Measurements from ENCODE around the gene OR5AU1.
"Not testable (repeated sequence)": the region's sequence is repeated elsewhere in the genome, so short reads cannot be mapped to it uniquely, and the experiment has no call there.

OR5AU1 gene

GRCh38 chr14:21171128-21171527 lies 15.3 kb upstream of the OR5AU1 start:
- no peak for DNase-seq (ENCODE audit: low read depth)

GRCh38 chr14:21169573-21169972 lies 13.7 kb upstream of the OR5AU1 start:
- no peak for DNase-seq (ENCODE audit: low read depth)

GRCh38 chr14:21168055-21168454 lies 12.2 kb upstream of the OR5AU1 start:
- DNase-seq (ENCODE audit: low read depth): no peak

- not testable (repeated sequence) for DNase-seq (ENCODE audit: low read depth)
Observed at GRCh38 chr14:21165670-21166069, 9.8 kb upstream of the OR5AU1 start.

DNA sequence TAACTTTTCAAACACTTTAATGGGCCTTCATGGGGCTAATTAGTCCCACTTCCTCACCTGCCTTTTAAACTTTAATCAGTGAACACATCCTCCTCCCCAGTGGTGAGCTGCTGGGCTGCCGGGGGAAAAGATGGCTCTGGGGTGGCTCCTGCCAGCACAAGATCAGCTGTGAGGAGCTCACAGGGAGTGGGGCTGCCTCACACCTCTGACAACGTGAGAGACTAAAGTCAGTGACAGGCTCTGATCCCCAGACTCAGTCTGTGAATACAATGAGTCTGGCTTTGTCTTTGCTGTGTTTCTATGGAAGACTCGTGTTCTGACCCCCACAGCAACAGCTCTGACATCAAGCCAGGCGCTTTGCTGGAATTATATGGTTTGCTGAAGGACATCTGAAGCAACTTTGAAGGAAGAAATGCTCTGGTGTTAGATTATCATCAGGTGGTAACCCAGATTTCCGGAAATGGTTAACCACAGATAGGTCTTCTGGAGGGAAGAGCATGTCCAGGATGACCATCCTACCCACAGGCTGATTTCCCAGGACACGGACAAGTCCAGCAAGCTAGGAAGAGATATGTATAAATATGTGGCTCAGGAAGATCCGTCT lies 9.2 kb upstream of the OR5AU1 start:
- DNase-seq (ENCODE audit: low read depth): not testable (repeated sequence)

DNA sequence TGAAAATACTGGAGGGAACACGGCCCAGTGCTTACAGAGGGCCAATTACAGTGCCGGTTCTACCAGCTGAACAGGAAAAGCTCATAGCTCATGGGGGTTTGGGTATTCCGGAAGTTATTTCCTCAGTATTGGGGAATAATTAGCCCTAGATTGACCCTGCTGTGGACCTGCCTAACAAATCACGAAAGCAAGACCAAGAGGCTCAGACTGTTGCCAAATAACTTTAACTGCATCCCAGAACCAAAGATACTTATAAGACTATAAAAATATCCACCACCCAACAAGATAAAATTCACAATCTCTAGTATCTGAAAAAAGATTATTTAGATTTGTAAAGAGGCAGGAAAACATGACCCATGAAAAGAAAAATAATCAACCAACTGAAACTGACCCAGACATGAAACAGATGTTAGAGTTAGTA lies 8.0 kb upstream of the OR5AU1 start:
- no peak for DNase-seq (ENCODE audit: low read depth)

DNA sequence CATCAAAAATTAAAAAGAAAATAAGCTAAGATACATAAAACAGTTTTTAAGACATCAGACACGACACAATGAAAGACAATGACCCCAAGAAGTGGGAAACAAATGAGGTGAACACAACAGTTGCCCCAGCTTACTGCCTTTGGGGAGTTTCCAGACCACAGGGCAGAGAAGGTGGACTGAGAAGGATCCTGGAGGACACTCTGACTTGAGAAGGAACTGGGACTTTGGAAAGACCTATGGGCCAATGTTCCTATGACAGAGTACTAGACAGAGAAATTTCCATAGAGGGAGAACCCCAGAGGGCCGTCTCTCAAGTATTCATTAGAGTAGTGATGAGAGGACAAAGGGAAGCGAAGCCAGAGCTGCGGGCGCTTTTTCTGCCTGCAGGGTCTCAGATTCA lies 6.2 kb upstream of the OR5AU1 start:
- DNase-seq (ENCODE audit: low read depth): no peak

- DNase-seq (ENCODE audit: low read depth): no peak
Observed at GRCh38 chr14:21160061-21160610, 4.3 kb upstream of the OR5AU1 start.

GRCh38 chr14:21158175-21158574 lies 2.3 kb upstream of the OR5AU1 start:
- not testable (repeated sequence) for DNase-seq (ENCODE audit: low read depth)

DNA sequence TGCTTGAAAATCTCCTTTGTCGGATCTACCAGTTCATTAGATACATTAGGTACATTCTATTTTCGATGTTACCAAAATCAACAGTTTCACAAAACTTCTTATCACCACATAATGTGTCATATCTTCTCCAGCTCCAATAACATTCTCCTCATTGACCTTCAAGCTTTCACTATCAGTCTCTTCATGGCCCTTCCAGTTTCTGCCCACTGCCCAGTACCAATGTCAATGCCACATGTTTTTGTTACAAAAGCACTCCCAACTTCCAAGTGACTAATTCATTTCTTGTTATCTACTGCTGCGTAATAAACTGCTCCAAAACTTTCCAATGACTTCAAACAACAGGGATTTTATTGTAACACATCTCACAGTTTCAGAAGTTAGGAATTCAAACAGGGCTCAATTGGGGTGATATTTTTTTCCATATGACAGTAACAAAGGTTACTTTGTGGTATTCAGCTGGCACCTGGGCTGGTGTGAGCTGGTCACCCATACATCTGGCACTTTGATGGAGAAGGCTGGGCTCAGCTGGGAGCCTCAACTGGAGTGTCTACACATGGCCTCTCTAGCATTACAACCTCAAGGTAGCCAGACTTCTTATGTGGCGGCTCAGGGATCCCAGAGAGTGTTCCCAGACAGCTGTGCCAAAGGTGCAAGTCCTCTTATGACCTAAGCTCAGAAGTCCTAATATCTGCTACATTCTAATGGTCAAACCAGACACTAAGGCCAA lies 6.1 kb downstream of the OR5AU1 start:
- no peak for DNase-seq (ENCODE audit: low read depth)

DNA sequence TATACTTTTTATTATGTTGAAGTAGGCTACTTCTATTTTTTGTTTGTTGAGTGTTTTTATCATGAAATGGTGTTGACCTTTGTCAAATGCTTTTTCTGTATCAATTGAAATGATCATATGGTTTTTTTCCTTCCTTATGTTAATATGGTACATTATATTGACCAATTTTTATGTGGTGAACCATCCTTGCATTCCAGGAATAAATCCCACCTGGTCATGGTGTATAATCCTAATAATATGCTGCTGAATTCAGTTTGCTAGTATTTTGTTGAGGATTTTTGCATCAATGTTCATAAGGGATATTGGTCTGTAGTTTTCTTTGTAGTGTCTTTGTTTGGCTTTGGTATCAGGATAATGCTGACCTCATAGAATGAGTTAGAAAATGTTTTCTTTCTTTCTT lies 10.4 kb downstream of the OR5AU1 start:
- DNase-seq (ENCODE audit: low read depth): no peak

- no peak for DNase-seq (ENCODE audit: low read depth)
Observed at GRCh38 chr14:21142357-21142756, 13.5 kb downstream of the OR5AU1 start.

GRCh38 chr14:21136024-21136423 lies 19.8 kb downstream of the OR5AU1 start:
- DNase-seq (ENCODE audit: low read depth): peak; percentile 3

GRCh38 chr14:21133901-21134300 lies 22.0 kb downstream of the OR5AU1 start:
- DNase-seq (ENCODE audit: low read depth): no peak

- DNase-seq (ENCODE audit: low read depth): no peak
Observed at GRCh38 chr14:21123429-21123828, 32.4 kb downstream of the OR5AU1 start.

DNA sequence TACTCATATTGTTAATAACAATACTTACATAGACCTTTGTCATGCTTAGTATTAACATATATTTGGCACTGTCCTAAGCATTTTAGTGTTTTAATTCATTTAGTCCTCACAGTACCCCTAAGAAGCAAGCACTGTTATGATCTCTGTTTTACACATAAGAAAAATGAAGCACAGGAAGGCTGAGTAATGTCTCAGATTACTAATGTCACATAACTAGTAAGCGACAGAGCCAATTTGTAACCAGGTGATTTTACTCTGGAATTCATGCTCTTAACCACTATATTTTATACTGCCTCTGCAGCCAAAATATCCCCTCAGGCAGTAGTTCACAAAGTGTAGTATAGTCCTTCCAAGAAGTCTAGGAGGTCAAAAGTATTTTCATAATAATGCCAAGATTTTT lies 34.7 kb downstream of the OR5AU1 start:
- DNase-seq (ENCODE audit: low read depth): no peak

DNA sequence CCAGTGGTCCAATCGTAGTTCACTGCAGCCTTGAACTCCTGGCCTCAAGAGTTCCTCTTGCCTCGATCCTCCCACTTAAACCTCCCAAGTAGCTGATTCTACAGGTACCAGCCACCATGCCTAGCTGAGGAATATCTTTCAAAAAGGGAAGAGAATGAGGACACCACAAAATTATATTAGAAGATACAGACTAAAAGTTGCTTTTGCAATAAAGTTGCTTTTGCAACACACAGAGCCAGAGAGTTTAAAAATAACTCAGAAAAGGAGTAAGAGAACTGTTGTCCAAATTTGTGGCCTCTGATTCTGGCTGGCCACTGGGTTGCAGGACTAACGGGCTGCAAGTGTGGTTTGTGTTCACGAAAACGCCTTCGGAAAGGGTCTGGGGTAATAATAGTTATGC lies 35.2 kb downstream of the OR5AU1 start:
- DNase-seq (ENCODE audit: low read depth): no peak

GRCh38 chr14:21118933-21119332 lies 36.9 kb downstream of the OR5AU1 start:
- DNase-seq (ENCODE audit: low read depth): no peak

DNA sequence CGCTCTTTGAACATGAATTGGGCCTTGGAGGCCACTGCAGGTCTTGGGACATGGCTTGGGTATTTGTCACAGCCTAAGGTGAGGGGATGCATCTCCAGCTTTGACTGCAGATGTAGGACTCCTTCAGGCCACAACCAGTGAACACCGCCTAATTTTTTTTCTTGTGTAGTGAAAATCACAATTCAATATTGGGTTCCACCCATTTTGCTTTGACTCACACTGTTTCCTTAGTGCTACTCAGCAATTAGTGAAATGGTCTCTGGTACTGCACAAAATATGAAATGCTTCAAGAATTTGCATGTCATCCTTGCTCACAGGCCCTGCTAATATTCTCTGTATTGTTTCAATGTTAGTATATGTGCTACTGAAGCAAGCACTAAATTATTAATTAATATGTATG lies 42.5 kb downstream of the OR5AU1 start:
- DNase-seq (ENCODE audit: low read depth): no peak

DNA sequence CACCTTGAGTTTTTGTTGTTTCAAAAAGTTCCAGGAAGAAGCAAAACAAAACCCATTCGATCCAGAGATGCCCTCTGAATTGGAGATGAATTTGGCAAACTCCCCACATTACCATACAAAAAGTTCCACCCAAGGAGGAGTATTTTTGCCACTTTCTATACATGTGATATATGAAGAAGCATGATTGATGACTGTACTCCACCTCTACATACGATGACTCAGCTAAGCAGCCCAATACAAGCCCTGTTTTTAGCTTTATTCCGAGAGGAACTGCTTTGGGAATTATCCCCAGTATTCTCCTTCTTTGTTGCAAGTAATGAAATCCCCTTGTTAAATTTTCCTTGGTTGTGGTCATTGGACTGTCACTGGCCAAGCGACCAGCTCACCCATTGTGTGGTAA lies 43.6 kb downstream of the OR5AU1 start:
- no peak for DNase-seq (ENCODE audit: low read depth)

DNA sequence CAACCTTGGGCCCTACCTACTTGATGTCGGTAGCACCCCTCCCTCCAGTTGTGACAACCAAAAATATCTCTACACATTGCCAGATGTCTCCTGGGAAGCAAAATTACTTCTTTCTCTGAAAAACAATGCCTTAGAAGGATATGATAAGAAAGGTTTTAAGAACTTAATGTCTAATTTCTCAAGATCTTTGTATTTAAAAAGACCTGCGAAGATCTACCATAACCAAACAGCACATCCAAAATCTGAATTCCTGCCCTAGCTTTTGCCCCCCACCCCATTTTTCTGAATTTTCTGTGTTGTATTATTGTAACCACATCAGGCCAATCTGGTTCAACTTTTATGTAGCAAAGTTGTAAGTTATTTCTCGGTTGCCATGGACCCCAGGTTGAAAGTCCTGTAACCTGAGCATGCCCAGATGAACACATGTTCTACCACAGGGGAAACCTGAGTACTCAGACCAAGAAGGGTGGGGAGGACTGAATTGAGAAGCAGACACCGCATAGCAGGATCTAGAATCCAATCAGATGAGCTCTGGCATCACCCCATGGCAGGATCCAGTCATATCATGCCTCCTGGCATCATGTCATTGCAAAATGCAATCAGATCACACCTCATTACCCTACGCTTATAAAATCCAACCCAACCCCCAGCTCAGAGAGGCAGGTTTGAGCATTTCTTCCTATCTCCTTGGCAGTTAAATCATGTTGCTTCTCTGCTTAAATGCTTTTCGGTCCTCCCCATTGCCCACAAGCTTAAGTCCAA lies 46.3 kb downstream of the OR5AU1 start:
- no peak for DNase-seq (ENCODE audit: low read depth)

GRCh38 chr14:21108791-21109190 lies 47.1 kb downstream of the OR5AU1 start:
- no peak for DNase-seq (ENCODE audit: low read depth)

- no peak for DNase-seq (ENCODE audit: low read depth)
Observed at GRCh38 chr14:21107283-21107800, 48.5 kb downstream of the OR5AU1 start.
